K562 (cell line): ENCODE measurements around the gene MAZ. TPM values are rescaled to one million over a fixed set of nuclear protein-coding genes. Genes with fewer than 3 reads are reported as not detected.
A peak's percentile ranks its signal among the peaks of the same experiment; 100 is the strongest.

Experiments
- CBX3 ChIP-seq, 2 experiments: IDR thresholded peaks; 1 replicate in 1 of 2; 2 replicates in 1 of 2; pipeline ENCODE4 v1.6.1; 2012; ENCODE audit warnings: inconsistent platforms in 2 of 2, low read length in 2 of 2, borderline replicate concordance in 1 of 2, control low read depth in 1 of 2
- CTBP1 ChIP-seq: fragments of 450-650 bp; IDR thresholded peaks from 2 replicates; pipeline ENCODE4 v1.6.1; 2016; ENCODE audit warnings: borderline replicate concordance
- ELF1 ChIP-seq: fragments of 200-800 bp; sonication (Bioruptor generic); IDR thresholded peaks from 2 replicates; pipeline ENCODE4 v1.6.1; 2016; ENCODE audit warnings: missing genetic modification characterization, missing compliant biosample characterization
- HDAC6 ChIP-seq: IDR thresholded peaks from 2 replicates; pipeline ENCODE4 v1.6.1; 2012; ENCODE audit warnings: low read depth, mild to moderate bottlenecking, control low read depth, inconsistent platforms, low read length, moderate library complexity
- JUND ChIP-seq, 2 experiments: IDR thresholded peaks; 2 replicates in 1 of 2; 3 replicates in 1 of 2; pipeline ENCODE4 v1.6.1; 2011; ENCODE audit warnings: borderline replicate concordance in 2 of 2, low read depth in 2 of 2, low read length in 2 of 2, improper control_type of control experiment in 1 of 2, missing biosample characterization in 1 of 2, missing genetic modification characterization in 1 of 2, missing genetic modification reagents in 1 of 2
- NR3C1 ChIP-seq: sonication (generic); formaldehyde crosslinking; IDR thresholded peaks from 2 replicates; pipeline ENCODE4 v1.8.1; 2022; ENCODE audit warnings: missing genetic modification reagents
- TEAD4 ChIP-seq, 2 experiments: sonication (generic) in 1 of 2; formaldehyde crosslinking in 1 of 2; IDR thresholded peaks; 2 replicates each; pipeline versions ENCODE4 v1.6.1 to v1.8.0; 2012 to 2022; ENCODE audit warnings: borderline replicate concordance in 1 of 2, inconsistent platforms in 1 of 2, low read length in 1 of 2, mild to moderate bottlenecking in 1 of 2, missing genetic modification reagents in 1 of 2
- U2AF2 ChIP-seq: fragments of 200-400 bp; formaldehyde crosslinking; optimal IDR thresholded peaks from 2 replicates; pipeline ENCODE3; 2017; ENCODE audit warnings: low read depth, mild to moderate bottlenecking, low read length
- polyA plus RNA-seq, 8 experiments: library from polyadenylated mRNA; depleted of rRNA in 4 of 8; stranded (reverse) in 5 of 8; unstranded in 3 of 8; fragments of >200 nt; fragmentation: Nextera tagmentation in 2 of 8; fragmentation: Illumina TruSeq in 1 of 8; extraction: Ambion mirVana in 2 of 8; extraction: Trizol in 1 of 8; gene quantifications; 2 replicates each; pipeline versions ENCODE4 v1.2.1 to v1.2.3, GENCODE V29; 2011 to 2014; ENCODE audit warnings: inconsistent platforms in 1 of 8, missing spikeins in 1 of 8
- total RNA-seq, 7 experiments: library from RNA; depleted of rRNA in 6 of 7; stranded (reverse); fragments of >200 nt in 6 of 7; fragmentation: Illumina TruSeq in 2 of 7; extraction: Trizol in 2 of 7; gene quantifications; 2 replicates each; pipeline versions ENCODE4 v1.2.1 to v1.2.3, GENCODE V29; 2011 to 2021; ENCODE audit warnings: low replicate concordance in 1 of 7
- TF ChIP-seq, protein P1 (sequence below), 2 experiments: fragments of 450-650 bp; formaldehyde crosslinking in 1 of 2; IDR thresholded peaks; 2 replicates each; pipeline versions ENCODE4 v1.4.0 to v1.6.1; 2014 to 2020; ENCODE audit warnings: mild to moderate bottlenecking in 2 of 2, borderline replicate concordance in 1 of 2, low read depth in 1 of 2
- TF ChIP-seq, protein P2 (sequence below): sonication (generic); formaldehyde crosslinking; IDR thresholded peaks from 2 replicates; pipeline ENCODE4 v1.8.0; 2023; ENCODE audit warnings: mild to moderate bottlenecking, missing genetic modification reagents

Gene MAZ
- total and polyA plus RNA-seq, 9 of the 15 experiments (the other 6 are each of a cell fraction or from before 2014, with no cell fraction given): 45.4 to 532 (median 250) TPM

DNA sequence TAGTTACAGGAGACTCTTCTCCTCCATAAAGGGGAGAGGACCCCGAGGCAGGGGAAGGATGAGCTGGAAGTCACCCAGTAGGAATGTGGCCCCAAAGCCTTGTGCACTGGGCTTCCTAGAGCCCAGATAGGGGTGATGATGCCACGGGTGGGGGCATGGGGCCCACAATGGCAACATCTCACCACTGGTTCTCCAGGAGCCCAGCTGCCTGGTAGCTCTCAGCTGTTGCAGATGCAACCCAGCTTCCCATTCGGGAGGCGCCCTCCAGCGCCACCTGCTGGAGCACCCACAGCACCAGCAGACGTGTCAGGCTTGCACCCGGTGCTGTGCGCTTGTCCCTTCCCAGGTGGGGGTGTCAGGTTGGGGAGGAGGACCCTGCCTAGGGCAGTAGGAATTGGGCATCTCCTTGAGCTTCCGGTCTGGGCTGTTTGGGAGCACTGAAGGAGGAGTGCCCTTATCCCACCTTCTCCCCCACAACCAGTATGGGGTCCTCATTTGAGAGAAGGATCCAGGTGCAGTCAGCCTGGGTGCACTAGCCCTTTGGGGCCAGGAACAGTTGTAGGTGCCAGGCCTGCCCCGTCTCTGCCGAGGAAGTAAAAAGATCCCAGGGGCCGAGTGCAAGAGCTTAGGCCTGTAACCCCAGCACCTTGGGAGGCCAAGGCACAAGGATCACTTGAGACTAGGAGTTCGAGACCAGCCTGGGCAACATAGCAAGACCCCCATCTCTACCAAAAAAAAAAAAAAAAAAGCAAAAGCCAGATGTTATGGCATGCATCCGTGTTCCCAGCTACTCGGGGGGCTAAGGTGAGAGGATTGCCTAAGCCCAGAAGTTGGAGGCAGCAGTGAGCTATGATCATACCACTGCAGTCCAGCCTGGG lies 42.3 kb downstream of the MAZ start (continued):
- TF ChIP-seq, protein P1, sequence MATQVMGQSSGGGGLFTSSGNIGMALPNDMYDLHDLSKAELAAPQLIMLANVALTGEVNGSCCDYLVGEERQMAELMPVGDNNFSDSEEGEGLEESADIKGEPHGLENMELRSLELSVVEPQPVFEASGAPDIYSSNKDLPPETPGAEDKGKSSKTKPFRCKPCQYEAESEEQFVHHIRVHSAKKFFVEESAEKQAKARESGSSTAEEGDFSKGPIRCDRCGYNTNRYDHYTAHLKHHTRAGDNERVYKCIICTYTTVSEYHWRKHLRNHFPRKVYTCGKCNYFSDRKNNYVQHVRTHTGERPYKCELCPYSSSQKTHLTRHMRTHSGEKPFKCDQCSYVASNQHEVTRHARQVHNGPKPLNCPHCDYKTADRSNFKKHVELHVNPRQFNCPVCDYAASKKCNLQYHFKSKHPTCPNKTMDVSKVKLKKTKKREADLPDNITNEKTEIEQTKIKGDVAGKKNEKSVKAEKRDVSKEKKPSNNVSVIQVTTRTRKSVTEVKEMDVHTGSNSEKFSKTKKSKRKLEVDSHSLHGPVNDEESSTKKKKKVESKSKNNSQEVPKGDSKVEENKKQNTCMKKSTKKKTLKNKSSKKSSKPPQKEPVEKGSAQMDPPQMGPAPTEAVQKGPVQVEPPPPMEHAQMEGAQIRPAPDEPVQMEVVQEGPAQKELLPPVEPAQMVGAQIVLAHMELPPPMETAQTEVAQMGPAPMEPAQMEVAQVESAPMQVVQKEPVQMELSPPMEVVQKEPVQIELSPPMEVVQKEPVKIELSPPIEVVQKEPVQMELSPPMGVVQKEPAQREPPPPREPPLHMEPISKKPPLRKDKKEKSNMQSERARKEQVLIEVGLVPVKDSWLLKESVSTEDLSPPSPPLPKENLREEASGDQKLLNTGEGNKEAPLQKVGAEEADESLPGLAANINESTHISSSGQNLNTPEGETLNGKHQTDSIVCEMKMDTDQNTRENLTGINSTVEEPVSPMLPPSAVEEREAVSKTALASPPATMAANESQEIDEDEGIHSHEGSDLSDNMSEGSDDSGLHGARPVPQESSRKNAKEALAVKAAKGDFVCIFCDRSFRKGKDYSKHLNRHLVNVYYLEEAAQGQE (IDR thresholded peaks at IDR 0.05; ENCODE audit: borderline replicate concordance): peak; percentile 73
- TF ChIP-seq, protein P1 (CRISPR knock-in tag; IDR thresholded peaks at IDR 0.05; ENCODE audit: low read depth): no peak
- TF ChIP-seq HDAC6 (no peak), U2AF2 (no peak), CTBP1 (peak; percentile 32; the same call in 1 of the 2 replicates), CBX3 (IDR thresholded peaks at IDR 0.05; ENCODE audit: borderline replicate concordance in 1 of 2, low read length in 2 of 2) (0 out of 3 replicates have a peak, but pooled peaks of 1 of the 2 experiments have one; percentile 16), JUND (IDR thresholded peaks at IDR 0.05; ENCODE audit: borderline replicate concordance, low read depth, low read length) (0 out of 2 replicates have a peak, but pooled peaks have one; percentile 44), JUND (tag; IDR thresholded peaks at IDR 0.05; ENCODE audit: borderline replicate concordance, low read depth, low read length) (peak; percentile 25; the same call in 1 of the 3 replicates), ELF1 (tag) (no peak), TEAD4 (IDR thresholded peaks at IDR 0.05; ENCODE audit: low read length) (no peak), TEAD4 (CRISPR knock-in tag; IDR thresholded peaks at IDR 0.05; ENCODE audit: borderline replicate concordance) (no peak), NR3C1 (no peak)
- TF ChIP-seq, protein P2, sequence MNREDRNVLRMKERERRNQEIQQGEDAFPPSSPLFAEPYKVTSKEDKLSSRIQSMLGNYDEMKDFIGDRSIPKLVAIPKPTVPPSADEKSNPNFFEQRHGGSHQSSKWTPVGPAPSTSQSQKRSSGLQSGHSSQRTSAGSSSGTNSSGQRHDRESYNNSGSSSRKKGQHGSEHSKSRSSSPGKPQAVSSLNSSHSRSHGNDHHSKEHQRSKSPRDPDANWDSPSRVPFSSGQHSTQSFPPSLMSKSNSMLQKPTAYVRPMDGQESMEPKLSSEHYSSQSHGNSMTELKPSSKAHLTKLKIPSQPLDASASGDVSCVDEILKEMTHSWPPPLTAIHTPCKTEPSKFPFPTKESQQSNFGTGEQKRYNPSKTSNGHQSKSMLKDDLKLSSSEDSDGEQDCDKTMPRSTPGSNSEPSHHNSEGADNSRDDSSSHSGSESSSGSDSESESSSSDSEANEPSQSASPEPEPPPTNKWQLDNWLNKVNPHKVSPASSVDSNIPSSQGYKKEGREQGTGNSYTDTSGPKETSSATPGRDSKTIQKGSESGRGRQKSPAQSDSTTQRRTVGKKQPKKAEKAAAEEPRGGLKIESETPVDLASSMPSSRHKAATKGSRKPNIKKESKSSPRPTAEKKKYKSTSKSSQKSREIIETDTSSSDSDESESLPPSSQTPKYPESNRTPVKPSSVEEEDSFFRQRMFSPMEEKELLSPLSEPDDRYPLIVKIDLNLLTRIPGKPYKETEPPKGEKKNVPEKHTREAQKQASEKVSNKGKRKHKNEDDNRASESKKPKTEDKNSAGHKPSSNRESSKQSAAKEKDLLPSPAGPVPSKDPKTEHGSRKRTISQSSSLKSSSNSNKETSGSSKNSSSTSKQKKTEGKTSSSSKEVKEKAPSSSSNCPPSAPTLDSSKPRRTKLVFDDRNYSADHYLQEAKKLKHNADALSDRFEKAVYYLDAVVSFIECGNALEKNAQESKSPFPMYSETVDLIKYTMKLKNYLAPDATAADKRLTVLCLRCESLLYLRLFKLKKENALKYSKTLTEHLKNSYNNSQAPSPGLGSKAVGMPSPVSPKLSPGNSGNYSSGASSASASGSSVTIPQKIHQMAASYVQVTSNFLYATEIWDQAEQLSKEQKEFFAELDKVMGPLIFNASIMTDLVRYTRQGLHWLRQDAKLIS (CRISPR knock-in tag): no peak
